Measurements from ENCODE around the gene PSMD4. TPM values are rescaled to one million over a fixed set of nuclear protein-coding genes. Genes with fewer than 3 reads are reported as not detected.

Gene PSMD4
- total and polyA plus RNA-seq, 2 donors (not counting 1 experiment from before 2014, with no cell fraction given), result 136 to 142 TPM

GRCh38 chr1:151237678-151238466 is 16.7 kb upstream of the PSMD4 start:
- Mint-ChIP-seq H3K27me3 (no peaks in the 10 kb centered on the region), H3K27ac (peak overlapping the region; percentile 80), H3K4me3 (no peak overlapping the region), H3K9me3 (ENCODE audit: insufficient read depth) (no peaks in the 10 kb centered on the region), H3K4me1 (peaks cover 9% of the 10 kb centered on the region)
- H3K4me1 ChIP-seq (ENCODE audit: control insufficient read depth in 2 of 2, insufficient read depth in 2 of 2, low read length in 2 of 2), result peaks cover 4 to 9% of the 10 kb centered on the region in 2 donors
- no peaks in the 10 kb centered on the region for H4K20me1 ChIP-seq (ENCODE audit: control insufficient read depth, insufficient read depth, low read length, poor library complexity, severe bottlenecking)
- H3K79me2 ChIP-seq (ENCODE audit: control insufficient read depth, insufficient read depth, low read length), result peaks cover 5% of the 10 kb centered on the region
- intact Hi-C loops (cut with micrococcal nuclease), result no loop called here
- WGBS (ENCODE audit: insufficient coverage), result no CpG with 5 or more reads among the region's 4 CpGs
- no peak for TF ChIP-seq CTCF (IDR thresholded peaks at IDR 0.05)
- no peak for TF ChIP-seq EZH2 (IDR thresholded peaks at IDR 0.05; ENCODE audit: borderline replicate concordance, insufficient read depth, low read depth, low read length, poor library complexity, severe bottlenecking)
- H3K27me3 ChIP-seq (replicated peaks in 1 of 4; ENCODE audit: control extremely low read depth in 1 of 4, control insufficient read depth in 3 of 4, insufficient read depth in 4 of 4, low read length in 3 of 4), result no peaks in the 10 kb centered on the region
- peak; percentile 31 for DNase-seq
- H3K27ac ChIP-seq (ENCODE audit: low read length in 2 of 2), result peak overlapping the region in 1 of 2 donors; percentile 14
- H3K36me3 ChIP-seq (replicated peaks in 1 of 2; ENCODE audit: control extremely low read depth in 1 of 2, control insufficient read depth in 1 of 2, extremely low read depth in 1 of 2, insufficient read depth in 2 of 2, low read length in 1 of 2), result peaks cover 13 to 82% of the 10 kb centered on the region in 2 experiments
- H3K9ac ChIP-seq (ENCODE audit: low read length), result no peak overlapping the region
- no peak overlapping the region for H2AFZ ChIP-seq (ENCODE audit: insufficient read depth, low read depth, low read length, poor library complexity, severe bottlenecking)
- ChIA-PET POLR2A (no interaction called here), CTCF (interaction anchor here (0.9 to 1.2 kb wide), 2 partner anchors 100 to 138 kb away, joined by 3 read pairs; no protein-coding TSS in a partner anchor)
- H3K4me2 ChIP-seq (replicated peaks; ENCODE audit: low read depth, low read length, poor library complexity, severe bottlenecking), result no peak overlapping the region
- peak; percentile 41 for ATAC-seq (ENCODE audit: low read depth)
- H3K9me3 ChIP-seq (ENCODE audit: control extremely low read depth in 1 of 3, control insufficient read depth in 2 of 3, insufficient read depth in 1 of 3, low read length in 2 of 3), result no peaks in the 10 kb centered on the region
- no peak overlapping the region for H3K4me3 ChIP-seq (ENCODE audit: control extremely low read depth in 1 of 5, extremely low read depth in 1 of 5, insufficient read depth in 1 of 5, low read depth in 2 of 5, low read length in 4 of 5)

GRCh38 chr1:151238467-151238739 is 16.1 kb upstream of the PSMD4 start:
- ChIA-PET CTCF (no interaction called here), POLR2A (no interaction called here)
- TF ChIP-seq CTCF (IDR thresholded peaks at IDR 0.05) (no peak), EZH2 (IDR thresholded peaks at IDR 0.05; ENCODE audit: borderline replicate concordance, insufficient read depth, low read depth, low read length, poor library complexity, severe bottlenecking) (no peak)
- Histone ChIP-seq H3K9ac (ENCODE audit: low read length) (no peak overlapping the region), H4K20me1 (ENCODE audit: control insufficient read depth, insufficient read depth, low read length, poor library complexity, severe bottlenecking) (no peaks in the 10 kb centered on the region), H3K9me3 (ENCODE audit: control extremely low read depth in 1 of 3, control insufficient read depth in 2 of 3, insufficient read depth in 1 of 3, low read length in 2 of 3) (no peaks in the 10 kb centered on the region), H3K79me2 (ENCODE audit: control insufficient read depth, insufficient read depth, low read length) (peaks cover 5% of the 10 kb centered on the region), H3K4me3 (ENCODE audit: control extremely low read depth in 1 of 5, extremely low read depth in 1 of 5, insufficient read depth in 1 of 5, low read depth in 2 of 5, low read length in 4 of 5) (no peak overlapping the region), H3K36me3 (replicated peaks in 1 of 2; ENCODE audit: control extremely low read depth in 1 of 2, control insufficient read depth in 1 of 2, extremely low read depth in 1 of 2, insufficient read depth in 2 of 2, low read length in 1 of 2) (peaks cover 18 to 86% of the 10 kb centered on the region in 2 experiments), H2AFZ (ENCODE audit: insufficient read depth, low read depth, low read length, poor library complexity, severe bottlenecking) (no peak overlapping the region), H3K27ac (ENCODE audit: low read length in 2 of 2) (peak overlapping the region in 1 of 2 donors; percentile 14), H3K27me3 (replicated peaks in 1 of 4; ENCODE audit: control extremely low read depth in 1 of 4, control insufficient read depth in 3 of 4, insufficient read depth in 4 of 4, low read length in 3 of 4) (no peaks in the 10 kb centered on the region), H3K4me1 (ENCODE audit: control insufficient read depth in 2 of 2, insufficient read depth in 2 of 2, low read length in 2 of 2) (peaks cover 4 to 9% of the 10 kb centered on the region in 2 donors), H3K4me2 (replicated peaks; ENCODE audit: low read depth, low read length, poor library complexity, severe bottlenecking) (no peak overlapping the region)
- intact Hi-C loops (cut with micrococcal nuclease), result no loop called here
- H3K4me3 Mint-ChIP-seq, result no peak overlapping the region
- no peak for DNase-seq
- H3K9me3 Mint-ChIP-seq (ENCODE audit: insufficient read depth), result no peaks in the 10 kb centered on the region
- no peak for ATAC-seq (ENCODE audit: low read depth)
- 100% methylated on average over 1 of the region's 1 CpG for WGBS (ENCODE audit: insufficient coverage)
- no peaks in the 10 kb centered on the region for H3K27me3 Mint-ChIP-seq
- peak overlapping the region; percentile 80 for H3K27ac Mint-ChIP-seq
- H3K4me1 Mint-ChIP-seq, result peaks cover 9% of the 10 kb centered on the region

All from B cell (primary cell).